ENCODE results near the gene HNRNPLL.

- TF ChIP-seq ZC3H10 (CRISPR knock-in tag; IDR thresholded peaks at IDR 0.05) (no peak), OSR1 (CRISPR knock-in tag; IDR thresholded peaks at IDR 0.05) (no peak)
Measured at GRCh38 chr2:38568724-38569436, 33.8 kb downstream of the HNRNPLL start.
